Small intestine (tissue), 7 donors: Measurements from ENCODE around the gene GPA33. TPM values are rescaled to one million over a fixed set of nuclear protein-coding genes. Genes with fewer than 3 reads are reported as not detected.
A peak's percentile ranks its signal among the peaks of the same experiment; 100 is the strongest.

Experiments
- DNase-seq, 2 donors: peaks; one replicate each; pipeline versions ENCODE4 v3.0.0 to v3.0.0-alpha.2; 2013
- FAIRE-seq: peaks from 2 replicates; lab custom pipeline; 2012; peaks lifted over from hg19 to GRCh38; lab: Jason Lieb, UNC
- H3K27ac ChIP-seq, 3 donors: one replicate each; pipeline ENCODE4 v1.5.1; 2013; ENCODE audit warnings: low read length in 2 of 3, mild to moderate bottlenecking in 2 of 3, control low read depth in 1 of 3, inconsistent platforms in 1 of 3, low read depth in 1 of 3, moderate library complexity in 1 of 3
- H3K27me3 ChIP-seq, 3 donors: one replicate each; pipeline ENCODE4 v1.6.1; 2013; ENCODE audit warnings: low read length in 3 of 3, inconsistent platforms in 1 of 3; ENCODE audit not compliant: control insufficient read depth in 3 of 3, insufficient read depth in 3 of 3
- H3K36me3 ChIP-seq, 3 donors: one replicate each; pipeline ENCODE4 v1.6.1; 2013; ENCODE audit warnings: low read length in 3 of 3, inconsistent platforms in 1 of 3, low read depth in 1 of 3, mild to moderate bottlenecking in 1 of 3, moderate library complexity in 1 of 3; ENCODE audit not compliant: control insufficient read depth in 3 of 3, insufficient read depth in 2 of 3
- H3K4me1 ChIP-seq, 3 donors: one replicate each; pipeline ENCODE4 v1.6.1; 2013; ENCODE audit warnings: low read length in 2 of 3, inconsistent platforms in 1 of 3, low read depth in 1 of 3, mild to moderate bottlenecking in 1 of 3, moderate library complexity in 1 of 3; ENCODE audit not compliant: control insufficient read depth in 3 of 3, insufficient read depth in 2 of 3
- H3K4me3 ChIP-seq, 3 donors: one replicate each; pipeline ENCODE4 v1.5.1; 2013; ENCODE audit warnings: low read length in 3 of 3, control low read depth in 1 of 3, inconsistent platforms in 1 of 3, low read depth in 1 of 3, mild to moderate bottlenecking in 1 of 3, moderate library complexity in 1 of 3
- H3K9me3 ChIP-seq, 2 donors: one replicate each; pipeline ENCODE4 v1.6.1; 2013; ENCODE audit warnings: low read depth in 1 of 2, low read length in 1 of 2; ENCODE audit not compliant: control insufficient read depth in 2 of 2, insufficient read depth in 1 of 2
- WGBS, 3 donors: extraction: QIAGEN DNeasy Blood & Tissue Kit; methylation state at CpG; one replicate each; pipeline ENCODE4 v1.1.7; 2013; 5-methylcytosine and 5-hydroxymethylcytosine counted together
- polyA plus RNA-seq, 4 donors: library from polyadenylated mRNA; stranded (reverse) in 3 of 4; unstranded in 1 of 4; fragments of 200-250 nt in 3 of 4; fragments of 120-200 nt in 1 of 4; gene quantifications; one replicate each; pipeline versions ENCODE4 v1.2.1 to v1.2.3, GENCODE V29; 2013
- donor health status: healthy with polysubstance abuse.
- donor health status: control.
- donor health status: control.
- donor health status: Bipolar disorder and iron deficiency.
- donor health status: healthy.

GPA33 gene
- polyA plus RNA-seq, 4 donors: 30.9 to 114 (median 92.9) TPM

- Histone ChIP-seq H3K27ac (no peak overlapping the region), H3K27me3 (no peaks in the 10 kb centered on the region), H3K4me1 (no peaks in the 10 kb centered on the region), H3K36me3 (no peaks in the 10 kb centered on the region), H3K9me3 (no peaks in the 10 kb centered on the region), H3K4me3 (no peak overlapping the region)
- FAIRE-seq (no peak), DNase-seq (no peak)
- 91 to 96% (median 95%) methylated on average over 1 of the region's 1 CpG for WGBS, 3 donors
These were observed 67.8 kb downstream of the GPA33 start for GRCh38 chr1:167022384-167022783.

- FAIRE-seq (no peak), DNase-seq (no peak)
- WGBS, 3 donors: 65 to 84% (median 72%) methylated on average over 6 of the region's 6 CpGs
- H3K27ac ChIP-seq: no peak overlapping the region
- H3K9me3 ChIP-seq: no peaks in the 10 kb centered on the region
- H3K4me1 ChIP-seq: no peaks in the 10 kb centered on the region
- H3K4me3 ChIP-seq: no peak overlapping the region
- no peaks in the 10 kb centered on the region for H3K27me3 ChIP-seq
- H3K36me3 ChIP-seq: no peaks in the 10 kb centered on the region
These were observed 74.0 kb downstream of the GPA33 start for GRCh38 chr1:167016100-167016750.

GRCh38 chr1:167013108-167013929, 76.9 kb downstream of the GPA33 start:
- FAIRE-seq: no peak
- no peaks in the 10 kb centered on the region for H3K4me1 ChIP-seq

GRCh38 chr1:167012570-167012969, 77.6 kb downstream of the GPA33 start:
- no peaks in the 10 kb centered on the region for H3K9me3 ChIP-seq
- DNase-seq (no peak), FAIRE-seq (no peak)
- no peak overlapping the region for H3K27ac ChIP-seq
- 72 to 75% (median 72%) methylated on average over 2 of the region's 2 CpGs for WGBS, 3 donors
- H3K36me3 ChIP-seq: no peaks in the 10 kb centered on the region
- peaks cover 0 to 1% (median 0%) of the 10 kb centered on the region in 3 donors for H3K27me3 ChIP-seq
- no peak overlapping the region for H3K4me3 ChIP-seq
- H3K4me1 ChIP-seq: no peaks in the 10 kb centered on the region

More at GRCh38 chr1:167013108-167013929, 76.9 kb downstream of the GPA33 start:
- Histone ChIP-seq H3K4me3 (no peak overlapping the region), H3K27ac (no peak overlapping the region), H3K9me3 (no peaks in the 10 kb centered on the region), H3K36me3 (no peaks in the 10 kb centered on the region), H3K27me3 (peaks cover 0 to 1% (median 0%) of the 10 kb centered on the region in 3 donors)
- 81 to 85% (median 83%) methylated on average over 8 of the region's 8 CpGs for WGBS, 3 donors
- no peak for DNase-seq

- no peak overlapping the region for H3K4me3 ChIP-seq
- no peaks in the 10 kb centered on the region for H3K36me3 ChIP-seq
- no peaks in the 10 kb centered on the region for H3K9me3 ChIP-seq
- H3K27me3 ChIP-seq: peaks cover 0 to 1% (median 0%) of the 10 kb centered on the region in 3 donors
- H3K4me1 ChIP-seq: no peaks in the 10 kb centered on the region
- WGBS, 3 donors: 86 to 94% (median 90%) methylated on average over 1 of the region's 1 CpG
- DNase-seq (no peak), FAIRE-seq (no peak)
- no peak overlapping the region for H3K27ac ChIP-seq
These were observed 78.5 kb downstream of the GPA33 start for GRCh38 chr1:167011560-167012191.

- no peak for FAIRE-seq
- H3K27ac ChIP-seq: no peak overlapping the region
These were observed 86.5 kb downstream of the GPA33 start for GRCh38 chr1:167003711-167004110.

More at GRCh38 chr1:167003711-167004110, 86.5 kb downstream of the GPA33 start:
- WGBS, 3 donors: 65 to 75% (median 65%) methylated on average over 2 of the region's 2 CpGs
- peak in 1 of 2 donors; percentile 22 for DNase-seq
- no peak overlapping the region for H3K4me3 ChIP-seq
- H3K4me1 ChIP-seq: peaks cover 0 to 3% (median 0%) of the 10 kb centered on the region in 3 donors
- H3K9me3 ChIP-seq: no peaks in the 10 kb centered on the region
- no peaks in the 10 kb centered on the region for H3K36me3 ChIP-seq
- H3K27me3 ChIP-seq: peaks cover 0 to 3% (median 2%) of the 10 kb centered on the region in 3 donors

Other genes starting within 250 kb of the GPA33 start
- 10 to 100 TPM in 2 of 4 donors, 1 to 10 TPM in 2; 9.0 to 17.4 (median 11.3) TPM for gene TADA1, start 214.1 kb downstream of the GPA33 start, polyA plus RNA-seq
- gene ILDR2, start 114.8 kb downstream of the GPA33 start, polyA plus RNA-seq: under 1 TPM in 2 of 4 donors, not detected in 2; 0.34 to 0.49 TPM
- under 1 TPM in 1 of 4 donors, not detected in 3; 0.10 TPM for gene MAEL, start 101.1 kb downstream of the GPA33 start, polyA plus RNA-seq
- gene STYXL2, start 3.7 kb upstream of the GPA33 start, polyA plus RNA-seq: under 1 TPM in 3 of 4 donors, not detected in 1; 0.07 to 0.32 (median 0.27) TPM
- gene POU2F1, start 130.5 kb upstream of the GPA33 start, polyA plus RNA-seq: 1 to 10 TPM in 3 of 4 donors, under 1 TPM in 1; 0.81 to 8.9 (median 2.3) TPM